A673 (cell line): Measurements from ENCODE around the gene GTF2H1. TPM values are rescaled to one million over a fixed set of nuclear protein-coding genes. Genes with fewer than 3 reads are reported as not detected.

Experiments
- BruUV-seq: library from RNA; stranded (reverse); fragments of 400-500 nt; replicated peaks from 2 replicates; lab custom pipeline; 2021; lab: Mats Ljungman, UMichigan
- CTCF ChIA-PET: fragments of 300-600 bp; sonication (Branson Sonifier 250); formaldehyde crosslinking; loops from one replicate; lab custom pipeline; 2022; ENCODE audit warnings: antibody characterized with exemption; lab: Charles Lee
- POLR2A ChIA-PET: fragments of 300-600 bp; sonication (Branson Sonifier 250); formaldehyde crosslinking; loops from one replicate; lab custom pipeline; 2022; ENCODE audit warnings: antibody characterized with exemption; ENCODE audit not compliant: low non-redundant PET; lab: Charles Lee
- DNase-seq: peaks from one replicate; pipeline ENCODE4 v3.0.0-alpha.2; 2015; ENCODE audit warnings: low spot score
- H3K27ac ChIP-seq: fragments of 200-600 bp; sonication (generic); 2 replicates; pipeline ENCODE4 v1.5.1; 2016; ENCODE audit warnings: mixed run types, low read depth, mild to moderate bottlenecking, mixed read lengths, antibody characterized with exemption, low read length; ENCODE audit not compliant: poor library complexity, severe bottlenecking
- H3K27me3 ChIP-seq: fragments of 200-600 bp; sonication (generic); replicated peaks from 2 replicates; pipeline ENCODE4 v1.6.1; 2017; ENCODE audit warnings: mixed run types, low read depth, mild to moderate bottlenecking, mixed read lengths, antibody characterized with exemption, low read length; ENCODE audit not compliant: insufficient read depth, poor library complexity
- H3K36me3 ChIP-seq: fragments of 200-600 bp; sonication (generic); 2 replicates; pipeline ENCODE4 v1.6.1; 2016; ENCODE audit warnings: mixed run types, mild to moderate bottlenecking, mixed read lengths, antibody characterized with exemption, low read length; ENCODE audit not compliant: insufficient read depth, poor library complexity, severe bottlenecking
- H3K4me1 ChIP-seq: fragments of 200-600 bp; sonication (generic); 2 replicates; pipeline ENCODE4 v1.6.1; 2017; ENCODE audit warnings: mixed run types, mild to moderate bottlenecking, mixed read lengths, antibody characterized with exemption, low read length; ENCODE audit not compliant: insufficient read depth, poor library complexity, severe bottlenecking
- H3K4me3 ChIP-seq: fragments of 200-600 bp; sonication (generic); 2 replicates; pipeline ENCODE4 v1.5.1; 2016; ENCODE audit warnings: low read depth, mixed run types, mild to moderate bottlenecking, mixed read lengths, low read length; ENCODE audit not compliant: poor library complexity, severe bottlenecking
- H3K9me3 ChIP-seq: fragments of 200-600 bp; sonication (generic); 2 replicates; pipeline ENCODE4 v1.6.1; 2016; ENCODE audit warnings: mixed run types, low read depth, mild to moderate bottlenecking, mixed read lengths, antibody characterized with exemption, low read length; ENCODE audit not compliant: poor library complexity, severe bottlenecking
- EZH2 ChIP-seq: fragments of 200-600 bp; sonication (generic); IDR thresholded peaks from 2 replicates; pipeline ENCODE4 v1.6.1; 2017; ENCODE audit warnings: borderline replicate concordance, low read depth, mild to moderate bottlenecking, mixed read lengths, antibody characterized with exemption, low read length; ENCODE audit not compliant: poor library complexity, severe bottlenecking
- intact Hi-C: fragments of 100-400 bp; cut with micrococcal nuclease; formaldehyde crosslinking; loops from one replicate; pipeline ENCODE4 v1.10.0; 2022; ENCODE audit not compliant: unreplicated experiment
- total RNA-seq: library from RNA; stranded (reverse); gene quantifications from 2 replicates; pipeline ENCODE4 v1.2.3, GENCODE V29; 2021
- TF ChIP-seq, protein P1 (sequence below): fragments of 300-800, 200-600 bp; sonication (generic); conservative IDR thresholded peaks from 2 replicates; pipeline ENCODE4 v1.5.1; 2017; ENCODE audit warnings: low read depth, mild to moderate bottlenecking, antibody characterized with exemption, low read length, moderate library complexity, mixed read lengths

The GTF2H1 gene
- total RNA-seq, 1 experiment from 2014 or later, result 56.2 TPM

- no peak overlapping the region for H3K27ac ChIP-seq
- ChIA-PET POLR2A (no interaction called here), CTCF (no interaction called here)
- DNase-seq, result no peak
- intact Hi-C loops, result no loop called here
- H3K36me3 ChIP-seq, result peaks cover under 1% of the 10 kb centered on the region
- H3K4me3 ChIP-seq, result no peak overlapping the region
- H3K27me3 ChIP-seq, result no peaks in the 10 kb centered on the region
- TF ChIP-seq, protein P1, sequence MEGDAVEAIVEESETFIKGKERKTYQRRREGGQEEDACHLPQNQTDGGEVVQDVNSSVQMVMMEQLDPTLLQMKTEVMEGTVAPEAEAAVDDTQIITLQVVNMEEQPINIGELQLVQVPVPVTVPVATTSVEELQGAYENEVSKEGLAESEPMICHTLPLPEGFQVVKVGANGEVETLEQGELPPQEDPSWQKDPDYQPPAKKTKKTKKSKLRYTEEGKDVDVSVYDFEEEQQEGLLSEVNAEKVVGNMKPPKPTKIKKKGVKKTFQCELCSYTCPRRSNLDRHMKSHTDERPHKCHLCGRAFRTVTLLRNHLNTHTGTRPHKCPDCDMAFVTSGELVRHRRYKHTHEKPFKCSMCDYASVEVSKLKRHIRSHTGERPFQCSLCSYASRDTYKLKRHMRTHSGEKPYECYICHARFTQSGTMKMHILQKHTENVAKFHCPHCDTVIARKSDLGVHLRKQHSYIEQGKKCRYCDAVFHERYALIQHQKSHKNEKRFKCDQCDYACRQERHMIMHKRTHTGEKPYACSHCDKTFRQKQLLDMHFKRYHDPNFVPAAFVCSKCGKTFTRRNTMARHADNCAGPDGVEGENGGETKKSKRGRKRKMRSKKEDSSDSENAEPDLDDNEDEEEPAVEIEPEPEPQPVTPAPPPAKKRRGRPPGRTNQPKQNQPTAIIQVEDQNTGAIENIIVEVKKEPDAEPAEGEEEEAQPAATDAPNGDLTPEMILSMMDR, result no peak
- no peak for TF ChIP-seq EZH2
- no TSS peak for BruUV-seq
- H3K4me1 ChIP-seq, result peaks cover 5% of the 10 kb centered on the region
- no peaks in the 10 kb centered on the region for H3K9me3 ChIP-seq
Measured at GRCh38 chr11:18315893-18316292, 6.5 kb upstream of the GTF2H1 start.

DNA sequence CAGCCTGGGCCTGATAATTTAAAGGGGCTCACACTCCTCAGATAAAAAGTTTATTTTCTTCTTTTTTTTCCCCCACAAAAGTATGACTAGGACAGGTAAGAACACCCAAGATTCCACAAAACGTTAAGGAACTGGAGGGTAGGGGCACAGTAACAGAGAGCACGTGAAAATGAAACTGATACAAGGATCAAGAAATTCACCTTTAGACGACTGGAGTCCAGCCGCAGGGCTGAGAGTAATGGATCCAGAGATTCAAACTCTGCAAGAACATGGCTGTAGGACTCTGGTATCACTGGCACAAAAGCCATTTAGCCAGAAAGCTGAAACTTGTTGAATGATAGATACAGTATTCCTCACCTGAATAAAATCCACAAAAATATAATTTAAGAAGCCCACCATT is 4.8 kb upstream of the GTF2H1 start:
- Histone ChIP-seq H3K9me3 (no peaks in the 10 kb centered on the region), H3K4me3 (no peak overlapping the region), H3K27me3 (no peaks in the 10 kb centered on the region), H3K27ac (no peak overlapping the region), H3K4me1 (peaks cover 5% of the 10 kb centered on the region), H3K36me3 (no peaks in the 10 kb centered on the region)
- TF ChIP-seq EZH2, result no peak
- TF ChIP-seq, protein P1, result no peak
- no peak for DNase-seq
- no TSS peak for BruUV-seq
- POLR2A ChIA-PET, result no interaction called here
- CTCF ChIA-PET, result no interaction called here
- intact Hi-C loops, result no loop called here

GRCh38 chr11:18319914-18320313 is 2.5 kb upstream of the GTF2H1 start:
- H3K9me3 ChIP-seq, result no peaks in the 10 kb centered on the region
- no peaks in the 10 kb centered on the region for H3K27me3 ChIP-seq
- ChIA-PET CTCF (no interaction called here), POLR2A (no interaction called here)
- H3K4me1 ChIP-seq, result peaks cover 15% of the 10 kb centered on the region
- DNase-seq, result no peak
- no TSS peak for BruUV-seq
- no peak overlapping the region for H3K27ac ChIP-seq
- no peaks in the 10 kb centered on the region for H3K36me3 ChIP-seq
- intact Hi-C loops, result no loop called here
- peak overlapping the region; percentile 61 for H3K4me3 ChIP-seq
- TF ChIP-seq EZH2, result no peak
- TF ChIP-seq, protein P1, result no peak
